ELF-1 (cell line): ENCODE measurements around the gene LSM12.

Experiments
- DNase-seq: peaks from one replicate; pipeline ENCODE4 v3.0.0-alpha.2; 2016; ENCODE audit warnings: low read depth, low spot score

LSM12 gene

DNA sequence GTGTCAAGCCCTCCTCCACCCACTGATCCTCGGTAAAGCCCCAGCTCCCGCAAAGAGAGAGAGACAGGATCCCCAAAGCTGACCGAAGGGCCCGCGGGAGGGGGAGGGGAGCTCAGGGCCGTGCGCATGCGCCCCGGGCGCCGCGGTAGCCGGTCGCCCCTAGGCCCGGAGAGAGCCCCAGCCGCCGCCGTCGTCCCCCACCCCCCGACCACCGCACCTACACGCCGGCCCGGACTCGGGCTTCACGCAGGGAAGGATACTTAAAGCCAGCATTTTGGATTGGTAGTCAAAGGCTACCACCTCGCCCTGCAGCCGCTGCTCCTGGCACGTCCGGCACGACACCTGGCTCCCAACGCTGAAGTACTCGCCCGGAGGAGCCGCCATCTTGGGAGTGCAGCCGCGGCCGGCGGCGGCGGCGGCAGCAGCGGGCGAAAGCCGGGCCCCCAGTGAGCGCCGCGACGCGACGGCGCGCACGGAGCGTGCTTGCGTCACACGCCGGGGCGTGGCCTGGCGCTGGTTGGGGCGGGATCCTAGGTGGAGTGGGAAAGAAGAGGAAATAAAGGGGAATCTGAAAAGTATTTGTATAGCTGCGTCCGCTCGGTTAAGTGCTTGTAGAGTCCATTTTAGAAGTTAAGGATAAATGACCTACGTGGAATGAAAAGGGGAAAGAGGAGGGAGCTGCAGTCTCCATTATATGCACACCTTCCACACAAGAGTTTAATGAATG, at the start of gene LSM12:
Gene LSM12, minus strand, starts transcription at position 468 of the 727 bp plus-strand sequence. Its CDS starts 84 bp downstream, at position 384.
- peak; percentile 95 for DNase-seq

DNA sequence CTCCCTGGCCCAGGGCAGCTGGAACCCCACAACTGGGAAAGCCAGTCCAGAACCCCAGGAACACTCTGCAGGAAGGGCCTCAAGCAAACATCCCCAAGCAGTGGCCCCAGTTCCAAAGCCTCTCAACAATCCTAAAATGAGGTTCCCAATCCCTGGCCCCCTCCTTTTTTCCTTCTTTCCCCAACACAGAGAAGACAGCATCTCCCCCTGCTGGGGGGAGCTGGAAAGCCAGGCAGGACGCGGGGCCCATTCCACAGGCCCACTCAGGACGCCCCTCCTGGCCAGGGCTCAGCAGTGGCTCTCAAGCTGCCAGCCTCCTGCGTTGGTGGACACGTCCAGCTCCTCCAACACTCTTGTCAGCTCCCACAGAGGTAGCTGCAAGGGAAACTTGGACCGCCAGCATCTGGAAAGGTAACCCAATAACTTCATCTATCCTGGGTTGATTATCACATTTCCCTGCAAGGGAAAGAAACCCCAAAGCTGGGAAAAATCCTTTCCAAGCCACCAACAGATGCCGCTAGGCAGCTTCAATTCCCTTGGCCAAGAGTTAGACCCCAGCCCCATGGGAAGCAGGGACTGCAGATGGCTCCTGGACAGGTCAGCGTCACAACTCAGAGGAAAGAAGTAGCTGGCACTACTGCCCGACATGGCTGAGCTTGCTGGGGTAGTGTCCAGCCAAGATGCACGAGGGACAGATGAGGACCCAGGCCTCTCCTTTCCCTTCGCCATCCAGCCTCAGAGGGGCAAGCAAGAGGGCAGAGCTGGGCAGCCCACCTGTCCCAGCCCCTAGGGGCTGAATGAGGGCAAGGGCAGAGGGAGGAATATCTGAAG, 49.3 kb upstream of the LSM12 start:
- DNase-seq: peak; percentile 55

DNA sequence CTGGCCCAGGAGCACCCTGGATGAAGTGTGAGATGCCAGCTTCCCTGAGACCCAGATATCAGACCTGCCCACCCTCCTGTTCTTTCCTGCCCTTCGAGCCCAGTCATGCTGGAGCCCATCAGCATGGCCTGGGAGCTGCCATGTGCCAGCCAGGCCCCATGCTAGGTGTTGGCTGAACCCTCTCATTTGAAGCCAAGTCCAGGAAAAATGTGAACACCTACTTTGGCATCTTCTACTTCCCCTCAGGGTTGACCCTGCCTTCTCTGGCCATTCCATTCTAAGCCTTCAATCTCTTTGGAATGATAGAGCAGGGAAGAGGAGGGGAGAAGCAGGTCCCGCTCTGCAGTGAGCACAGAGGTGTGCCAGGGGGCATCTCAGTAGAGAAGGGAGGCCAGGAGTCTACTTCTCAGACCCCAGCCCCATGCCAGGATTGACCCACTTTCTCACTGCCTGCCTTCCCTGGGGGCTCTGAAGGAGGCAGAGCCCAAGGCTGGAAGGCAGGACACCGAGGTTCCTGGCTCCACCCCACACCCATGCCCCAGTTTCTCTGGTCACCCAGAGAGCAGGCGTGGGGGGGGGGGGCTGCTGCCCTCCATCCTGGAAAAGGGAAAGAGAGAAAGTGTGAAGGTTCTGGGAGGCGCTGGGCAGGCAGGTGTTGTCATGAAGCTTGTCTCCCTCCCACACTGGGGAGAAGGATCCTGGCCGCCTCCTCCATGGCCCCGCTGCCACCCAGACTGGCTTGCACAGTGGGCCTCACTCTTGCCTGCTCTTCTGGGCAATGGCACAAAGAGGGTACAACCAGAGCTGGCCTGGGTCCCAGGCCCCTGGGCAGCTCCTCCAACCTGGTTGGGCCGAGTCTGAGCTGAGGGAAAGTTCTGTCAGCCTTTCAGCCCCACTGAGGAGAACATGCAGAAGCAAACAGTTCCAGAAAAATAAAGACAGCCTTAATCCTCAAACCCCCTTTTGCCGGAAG, 47.7 kb upstream of the LSM12 start:
- DNase-seq: no peak

DNA sequence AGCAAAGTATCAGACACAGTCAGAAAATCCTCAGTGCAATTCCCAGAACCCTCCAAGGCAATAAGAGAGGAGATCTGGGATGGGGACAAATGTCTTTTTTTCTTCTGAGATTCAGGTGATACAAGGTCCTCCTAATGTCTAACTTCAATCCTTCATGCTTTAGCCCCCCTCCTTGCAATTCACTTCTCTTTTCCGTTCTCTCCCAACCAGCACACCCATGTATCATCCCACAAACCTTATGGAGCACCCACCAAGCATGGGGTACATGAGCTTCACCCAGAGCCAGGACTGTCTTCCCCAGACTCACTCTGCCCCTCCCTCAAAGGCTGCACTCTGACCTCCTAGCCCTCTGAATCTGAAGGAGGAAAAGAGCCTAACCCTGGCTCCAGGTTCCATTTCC, 46.9 kb upstream of the LSM12 start:
- no peak for DNase-seq

DNA sequence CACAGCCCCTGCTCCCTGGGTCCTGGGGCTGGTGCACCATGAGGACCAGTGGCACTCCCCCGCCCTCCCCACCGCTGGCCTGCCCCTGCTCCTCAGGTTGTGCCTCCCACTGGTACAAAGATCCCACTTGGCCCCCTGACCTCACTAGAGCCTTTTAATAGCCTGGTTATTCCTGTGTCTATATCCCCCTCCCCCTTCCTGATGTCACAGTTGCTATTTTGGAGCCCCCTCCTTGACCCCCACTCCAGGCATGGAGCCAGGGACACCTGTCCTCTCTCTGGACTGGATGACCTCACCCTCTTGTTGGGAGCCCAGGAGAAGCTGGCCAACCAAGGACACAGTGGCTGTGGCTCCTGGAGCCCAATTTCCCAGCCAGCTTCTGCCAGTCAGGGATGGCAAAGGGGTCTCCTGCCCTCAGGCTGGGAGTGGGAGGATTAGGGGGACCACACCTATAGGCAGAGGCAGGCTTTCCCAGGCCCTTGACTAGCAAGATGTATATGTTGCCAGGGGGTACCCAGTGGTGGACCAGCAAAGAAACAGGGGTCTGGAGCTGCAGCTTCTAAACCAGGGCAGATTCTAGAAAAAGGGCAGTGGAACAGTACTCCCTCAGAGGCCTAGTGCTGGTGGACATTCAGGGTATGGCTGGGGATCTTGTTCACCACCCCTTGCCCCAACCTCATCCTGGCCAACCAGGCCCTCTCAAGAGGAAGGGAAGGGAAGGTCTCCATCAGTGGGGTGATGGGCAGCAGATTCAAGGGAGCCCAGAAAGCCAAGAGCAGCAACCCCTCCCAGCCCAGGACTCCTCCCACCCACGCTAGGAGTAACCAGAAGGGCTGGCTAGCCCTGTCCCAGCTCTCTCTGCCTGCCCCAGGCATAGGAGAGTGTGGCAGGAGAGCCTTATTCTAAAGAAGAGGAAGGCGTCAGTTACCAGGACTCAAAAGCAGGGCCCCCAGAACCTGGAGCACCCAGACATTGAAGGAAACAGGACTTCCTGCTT, 46.1 kb upstream of the LSM12 start:
- no peak for DNase-seq

DNA sequence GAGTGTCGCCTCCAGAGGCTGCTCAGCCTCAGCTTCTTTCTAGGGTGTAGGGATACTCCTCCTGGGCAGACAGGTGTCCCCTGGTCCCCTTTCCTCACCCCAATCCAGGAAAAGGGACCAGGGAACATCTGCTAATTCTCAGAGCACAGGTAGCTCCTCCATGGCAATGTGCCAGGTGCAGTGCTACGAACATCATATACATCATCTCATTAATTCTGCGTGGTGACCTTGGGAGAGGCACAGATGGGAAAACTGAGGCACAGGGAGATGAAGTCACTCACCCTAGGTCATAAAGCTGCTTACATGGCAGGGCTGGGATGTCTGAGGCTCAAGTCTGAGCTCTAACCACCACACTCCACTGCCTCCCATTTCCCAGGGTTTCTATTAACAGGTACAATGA, 45.3 kb upstream of the LSM12 start:
- no peak for DNase-seq

DNA sequence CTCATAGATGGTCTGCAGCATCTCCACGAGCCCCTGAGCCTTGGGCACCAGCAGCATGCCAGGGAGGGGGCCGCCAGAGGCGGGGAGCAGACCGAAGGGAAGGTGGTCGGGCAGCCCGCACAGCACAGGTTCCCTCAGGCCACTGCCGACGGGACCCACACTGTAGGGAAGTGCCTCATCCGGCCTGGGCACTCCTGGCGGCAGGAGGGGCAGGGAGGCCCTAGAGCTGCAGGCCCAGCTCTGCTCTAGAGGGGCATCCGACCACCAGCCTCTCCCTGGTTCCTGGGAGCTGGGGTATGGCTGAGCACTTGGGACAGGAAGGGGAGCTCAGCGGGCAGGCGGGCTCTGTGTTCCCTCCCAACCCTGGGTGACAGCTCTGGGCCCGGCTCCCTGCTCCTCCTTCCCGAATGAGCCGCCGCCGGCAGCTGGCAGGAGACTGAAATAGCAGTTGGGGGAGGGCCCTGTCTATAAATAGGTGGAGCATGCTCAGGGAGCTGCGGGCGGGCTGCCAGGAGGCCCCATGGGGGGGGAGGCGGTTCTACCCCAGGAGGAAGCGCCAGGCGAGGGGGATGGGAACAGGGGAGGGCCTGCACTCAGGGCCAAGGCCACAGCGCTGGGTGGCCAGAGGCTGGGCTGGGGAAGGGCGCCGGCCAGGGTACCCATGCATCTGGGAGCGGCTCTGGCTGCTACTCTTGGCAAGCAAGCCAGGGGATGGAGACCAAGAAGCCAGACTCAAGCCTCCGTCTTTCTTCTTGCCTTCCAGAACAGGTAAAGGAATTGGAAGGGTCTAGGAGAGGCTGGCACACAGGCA, 44.6 kb upstream of the LSM12 start:
- peak; percentile 89 for DNase-seq

DNA sequence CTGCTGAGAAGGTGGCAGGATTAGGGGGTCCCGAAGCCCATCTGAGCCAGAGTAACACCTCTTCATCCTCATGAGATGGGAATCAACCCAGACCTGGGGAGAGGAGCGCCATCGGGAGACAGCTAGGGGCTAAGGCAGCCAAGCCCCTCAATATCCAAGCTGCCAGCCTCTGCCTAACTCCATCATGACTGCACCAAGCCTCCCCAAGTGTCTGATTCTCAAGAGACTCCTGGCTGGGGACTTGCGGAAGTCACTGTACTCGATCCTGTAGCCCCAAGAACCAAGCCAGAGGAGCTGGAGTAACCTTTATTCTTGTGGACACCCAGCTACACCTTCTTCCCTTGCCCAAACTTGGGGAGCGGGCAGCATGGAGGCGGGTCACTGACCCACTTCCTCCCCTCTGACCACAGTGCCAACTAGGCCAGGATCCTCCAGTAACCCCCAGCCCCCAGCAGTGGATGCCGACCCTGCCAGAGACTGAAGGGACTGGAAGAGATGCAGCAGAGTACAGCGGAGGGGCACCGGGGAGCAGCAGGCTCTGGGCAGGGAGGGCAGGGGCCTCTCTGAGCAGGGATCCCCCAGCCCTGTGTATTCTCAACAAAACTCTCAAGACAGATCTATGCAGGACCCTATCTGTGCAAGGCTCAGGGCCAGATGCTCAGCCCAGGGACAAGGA, 43.7 kb upstream of the LSM12 start:
- no peak for DNase-seq

DNA sequence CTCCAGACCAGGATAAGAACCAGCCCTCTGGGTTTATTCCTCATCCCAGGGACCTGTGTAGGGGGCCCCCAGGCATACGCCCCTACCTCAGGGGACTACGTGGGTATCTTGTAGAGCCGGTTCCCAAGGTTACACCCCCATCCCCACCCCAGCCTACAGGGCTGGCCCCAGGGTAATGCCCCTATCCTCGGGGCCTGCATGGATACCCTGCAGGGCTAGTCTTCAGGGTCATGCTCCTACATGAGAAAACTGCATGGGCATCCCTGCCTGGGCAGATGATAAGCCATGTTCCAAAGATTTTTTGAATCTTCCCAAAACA, 42.8 kb upstream of the LSM12 start:
- no peak for DNase-seq

DNA sequence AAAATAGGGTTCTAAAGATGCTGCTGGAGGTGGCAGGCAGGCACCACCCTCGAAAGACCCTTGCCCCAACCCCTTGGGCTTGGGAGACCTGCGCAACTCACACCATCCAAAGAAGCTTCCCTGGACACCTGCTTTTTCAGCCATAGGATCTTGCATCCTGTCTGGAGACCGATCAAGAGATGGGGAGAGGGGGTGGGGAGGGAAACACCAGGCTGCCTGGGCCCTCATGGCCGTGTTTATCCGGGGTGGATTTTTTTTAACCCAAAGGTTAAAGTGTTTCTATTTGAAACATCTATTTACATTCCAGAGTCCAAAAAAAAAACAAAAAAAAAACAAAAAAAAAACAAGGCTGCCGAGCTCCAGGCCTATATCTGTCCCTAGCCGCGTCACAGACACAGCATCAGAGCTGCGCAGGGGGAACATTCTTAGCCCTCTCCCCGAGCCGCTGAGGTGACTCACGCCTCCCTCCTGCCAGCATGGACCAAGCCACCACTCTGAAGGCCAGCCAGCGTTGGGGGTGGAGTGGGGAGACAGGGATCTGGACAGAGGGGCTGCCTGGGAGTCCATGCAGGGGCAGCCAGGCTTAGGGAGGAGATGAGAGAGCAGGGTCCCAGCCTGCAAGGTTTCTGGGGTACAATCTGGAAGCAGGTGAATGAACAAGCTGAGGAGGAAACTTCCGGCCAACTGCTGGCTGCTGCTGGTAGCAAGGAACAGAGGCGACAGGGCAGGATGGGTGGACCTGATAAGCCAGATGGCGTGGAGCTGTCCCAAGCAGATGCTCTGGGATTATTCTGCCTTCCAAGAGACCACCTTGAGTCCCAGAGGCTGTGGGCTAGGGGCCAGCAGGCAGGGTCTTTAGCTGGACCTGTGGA, 42.2 kb upstream of the LSM12 start:
- peak; percentile 81 for DNase-seq

DNA sequence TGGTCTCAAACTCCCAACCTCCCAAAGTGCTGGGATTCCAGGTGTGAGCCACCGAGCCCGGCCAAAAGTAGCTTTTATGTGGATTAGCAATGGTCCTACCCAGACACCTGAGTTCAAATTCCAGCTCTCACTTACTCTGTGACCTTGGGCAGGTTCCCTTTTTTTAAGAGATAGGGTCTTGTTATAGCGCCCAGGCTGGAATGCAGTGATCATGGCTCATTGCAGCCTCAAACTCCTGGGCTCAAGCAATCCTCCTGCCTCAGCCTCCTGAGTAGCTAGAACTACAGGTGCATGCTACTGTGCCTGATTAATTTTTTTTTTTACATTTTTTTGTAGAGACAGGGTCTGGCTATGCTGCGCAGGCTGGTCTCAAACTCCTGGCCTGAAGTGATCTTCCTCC, 40.3 kb upstream of the LSM12 start:
- no peak for DNase-seq

DNA sequence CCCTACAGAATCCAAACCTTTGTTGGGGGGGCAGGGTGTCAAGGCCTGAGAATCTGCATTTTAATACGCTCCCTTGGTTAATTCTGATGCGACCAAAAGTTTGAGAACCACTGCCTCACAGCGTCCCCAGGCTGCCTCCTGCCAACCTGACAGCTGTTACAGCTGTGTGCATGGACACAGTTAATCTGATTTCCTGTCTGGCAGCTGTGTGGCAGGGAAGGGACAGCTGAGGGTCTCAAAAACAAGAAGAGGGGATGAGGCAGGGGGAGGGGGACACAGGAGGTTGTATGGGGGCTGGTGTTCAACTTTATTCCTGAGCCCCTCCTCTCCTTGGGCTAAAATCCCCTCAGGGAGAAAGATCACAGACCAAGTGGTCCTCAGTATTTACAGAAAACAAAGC, 39.5 kb upstream of the LSM12 start:
- DNase-seq: peak; percentile 84

DNA sequence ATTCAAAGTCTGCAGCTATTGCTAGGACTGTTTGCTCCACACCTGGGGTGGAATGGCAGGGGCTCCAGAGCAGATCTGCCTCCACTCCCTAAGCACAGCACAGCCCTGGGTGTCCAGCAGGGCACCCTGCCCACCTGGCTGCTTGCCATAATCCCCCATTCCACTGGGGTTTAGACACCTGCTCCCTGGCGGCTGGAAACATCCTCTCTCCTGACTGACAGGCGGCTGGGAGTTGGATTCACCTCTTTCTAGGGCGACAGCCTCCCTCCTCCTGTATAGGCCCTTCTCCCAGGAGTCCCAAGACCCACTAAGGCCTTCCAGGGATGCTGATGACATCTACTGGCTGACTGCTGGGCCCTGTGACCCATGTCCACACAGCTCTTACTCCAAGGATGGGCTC, 39.0 kb upstream of the LSM12 start:
- DNase-seq: no peak

DNA sequence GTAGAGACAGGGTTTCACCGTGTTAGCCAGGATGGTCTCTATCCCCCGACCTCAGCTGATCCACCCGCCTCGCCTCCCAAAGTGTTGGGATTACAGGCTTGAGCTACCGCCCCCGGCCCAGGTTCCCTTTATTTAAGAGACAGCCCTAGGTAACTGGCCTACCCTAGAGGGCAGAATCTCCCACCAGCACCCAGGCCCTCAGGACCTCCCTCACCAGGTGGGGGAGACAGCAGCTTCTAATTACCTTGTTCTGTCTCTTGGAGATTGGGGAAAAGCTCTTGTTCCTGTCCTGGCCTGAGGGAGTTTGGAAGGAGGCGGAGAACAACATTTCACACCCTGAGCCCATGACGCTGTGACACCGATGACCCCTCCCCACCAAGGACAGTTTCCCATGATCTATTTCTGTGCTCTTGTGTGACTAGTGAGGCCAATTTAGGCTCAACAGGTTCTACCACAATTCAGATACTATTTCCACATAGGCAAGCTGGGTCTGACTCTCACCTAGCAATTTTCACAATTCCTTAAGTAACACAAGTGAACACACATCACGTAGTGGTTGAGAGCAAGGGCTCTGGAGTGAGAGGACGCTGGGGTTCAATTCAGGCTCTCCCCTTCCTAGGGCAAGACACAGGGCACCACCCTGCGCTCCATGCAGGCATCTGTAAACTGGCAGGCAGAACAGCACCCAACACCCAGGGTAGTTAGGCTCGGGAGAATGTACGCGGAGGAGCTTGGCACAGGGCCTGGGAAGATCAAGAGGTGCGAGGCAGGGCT, 36.6 kb upstream of the LSM12 start:
- peak; percentile 94 for DNase-seq

DNA sequence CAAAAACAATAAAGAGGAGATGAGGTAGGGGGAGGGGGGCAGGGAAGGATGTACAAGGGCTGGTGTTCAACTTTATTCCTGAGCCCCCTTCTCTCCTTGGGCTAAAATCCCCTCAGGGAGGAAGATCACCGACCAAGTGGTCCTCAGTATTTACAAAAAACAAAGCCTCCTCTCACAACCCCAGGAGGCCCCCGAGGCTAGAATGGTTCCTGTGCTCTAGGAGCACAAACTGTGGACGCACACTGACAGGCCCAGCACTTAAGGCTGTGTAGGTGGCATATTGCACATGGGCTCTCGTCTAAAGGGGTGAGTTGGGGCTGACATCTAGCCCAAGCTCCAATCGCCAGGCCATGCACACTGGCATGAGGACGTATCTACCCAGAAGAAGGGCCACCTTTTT, 35.4 kb upstream of the LSM12 start:
- DNase-seq: peak; percentile 66

DNA sequence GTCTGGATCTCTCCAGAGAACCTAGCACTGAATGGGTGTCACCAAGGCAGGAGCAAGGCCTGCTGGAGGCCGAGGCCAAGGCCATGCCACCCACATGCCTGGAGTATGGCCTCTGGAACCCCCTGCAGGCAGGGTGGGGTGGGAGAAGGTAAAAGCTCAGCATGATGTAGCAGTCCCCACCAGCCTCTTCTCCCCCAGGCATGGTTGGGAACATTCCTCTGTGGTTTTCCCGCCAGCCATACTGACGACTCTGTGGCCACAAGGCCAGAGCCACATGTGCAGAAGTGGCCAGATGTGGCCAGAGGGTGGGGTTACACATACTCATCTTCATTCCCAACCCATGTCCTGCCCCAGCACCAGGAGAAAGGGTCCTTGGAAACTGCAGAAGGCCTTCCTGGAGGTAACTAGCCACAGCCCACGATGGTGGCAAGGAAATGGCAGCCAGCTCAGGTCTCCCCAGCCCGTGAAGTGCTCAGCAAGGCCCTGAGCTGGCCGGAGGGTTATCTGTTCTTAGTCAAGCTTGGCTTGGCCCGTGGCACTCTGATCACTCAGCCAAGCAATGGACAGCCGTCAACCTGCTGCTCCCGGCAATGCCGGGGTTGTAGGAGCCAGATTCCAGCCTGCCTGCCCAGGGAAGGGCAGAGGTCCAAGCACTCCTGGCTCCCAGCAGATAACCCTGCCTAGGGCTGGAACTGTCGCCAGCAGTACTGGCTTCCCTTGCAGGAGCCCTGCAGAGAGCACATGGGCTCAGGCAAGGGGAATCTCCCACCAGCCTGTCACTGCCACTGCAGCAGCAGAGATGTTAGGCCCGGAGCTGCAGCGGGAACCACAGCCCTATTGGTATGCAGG, 30.9 kb upstream of the LSM12 start:
- peak; percentile 71 for DNase-seq
